Keratinocyte (primary cell): Measurements from ENCODE around the gene GNPTG. TPM values are rescaled to one million over a fixed set of nuclear protein-coding genes. Genes with fewer than 3 reads are reported as not detected.

ENCODE experiments used
- DNase-seq: peaks from one replicate; pipeline ENCODE4 v3.0.0-alpha.2; 2011; ENCODE audit warnings: low read depth, missing footprints, low spot score
- FAIRE-seq: peaks from 2 replicates; lab custom pipeline; 2011; peaks lifted over from hg19 to GRCh38; lab: Jason Lieb, UNC
- H2AFZ ChIP-seq: 2 replicates; pipeline ENCODE4 v1.6.0; 2012; ENCODE audit warnings: low read length, control low read depth, inconsistent platforms; ENCODE audit not compliant: control insufficient read depth
- H3K27ac ChIP-seq: 2 replicates; pipeline ENCODE4 v1.5.1; 2011; ENCODE audit warnings: low read length; ENCODE audit not compliant: control insufficient read depth, insufficient read depth
- H3K27me3 ChIP-seq: 3 replicates; pipeline ENCODE4 v1.6.0; 2011; ENCODE audit warnings: low read length; ENCODE audit not compliant: control insufficient read depth, insufficient read depth; ENCODE audit errors: extremely low read depth
- H3K36me3 ChIP-seq, 2 experiments: 2 replicates in 1 of 2; 3 replicates in 1 of 2; pipeline ENCODE4 v1.5.1; 2011; ENCODE audit warnings: low read length in 2 of 2, mild to moderate bottlenecking in 1 of 2; ENCODE audit not compliant: control insufficient read depth in 2 of 2, insufficient read depth in 2 of 2; ENCODE audit errors: extremely low read depth in 1 of 2
- H3K4me1 ChIP-seq: 3 replicates; pipeline ENCODE4 v1.5.1; 2011; ENCODE audit warnings: low read length; ENCODE audit not compliant: control insufficient read depth, insufficient read depth; ENCODE audit errors: extremely low read depth
- H3K4me2 ChIP-seq: 3 replicates; pipeline ENCODE4 v1.6.0; 2011; ENCODE audit warnings: low read depth, low read length; ENCODE audit not compliant: control insufficient read depth, insufficient read depth; ENCODE audit errors: extremely low read depth
- H3K4me3 ChIP-seq, 3 experiments: fragments of 200-600 bp in 1 of 3; sonication (generic) in 1 of 3; 2 replicates in 2 of 3; 3 replicates in 1 of 3; pipeline ENCODE4 v1.5.1; 2011 to 2016; ENCODE audit warnings: low read length in 3 of 3, mild to moderate bottlenecking in 3 of 3, control low read depth in 2 of 3, inconsistent platforms in 1 of 3, low read depth in 1 of 3, mixed read lengths in 1 of 3, mixed run types in 1 of 3, moderate library complexity in 1 of 3; ENCODE audit not compliant: control insufficient read depth in 2 of 3, insufficient read depth in 2 of 3; ENCODE audit errors: extremely low read depth in 1 of 3
- H3K79me2 ChIP-seq: 2 replicates; pipeline ENCODE4 v1.6.0; 2012; ENCODE audit warnings: low read length; ENCODE audit not compliant: control insufficient read depth, insufficient read depth
- H3K9ac ChIP-seq: 3 replicates; pipeline ENCODE4 v1.6.0; 2011; ENCODE audit warnings: low read length; ENCODE audit not compliant: control insufficient read depth, insufficient read depth; ENCODE audit errors: extremely low read depth
- H3K9me1 ChIP-seq: 3 replicates; pipeline ENCODE4 v1.6.0; 2011; ENCODE audit warnings: low read length; ENCODE audit not compliant: control insufficient read depth, insufficient read depth; ENCODE audit errors: extremely low read depth
- H3K9me3 ChIP-seq: 2 replicates; pipeline ENCODE4 v1.5.1; 2012; ENCODE audit warnings: low read depth, low read length; ENCODE audit not compliant: control insufficient read depth
- H4K20me1 ChIP-seq: 3 replicates; pipeline ENCODE4 v1.6.0; 2011; ENCODE audit warnings: low read length; ENCODE audit not compliant: control insufficient read depth, insufficient read depth; ENCODE audit errors: extremely low read depth
- CTCF ChIP-seq, 3 experiments: IDR thresholded peaks in 1 of 3; conservative IDR thresholded peaks in 1 of 3; optimal IDR thresholded peaks in 1 of 3; 2 replicates in 2 of 3; 3 replicates in 1 of 3; pipeline versions ENCODE3 to v1.5.1; 2011; ENCODE audit warnings: low read length in 3 of 3, mild to moderate bottlenecking in 3 of 3, moderate library complexity in 2 of 3, control low read depth in 1 of 3, inconsistent platforms in 1 of 3; ENCODE audit not compliant: insufficient read depth in 2 of 3; ENCODE audit errors: extremely low read depth in 1 of 3
- EZH2 ChIP-seq: IDR thresholded peaks from one replicate; pipeline ENCODE4 v1.6.1; 2012; ENCODE audit warnings: inconsistent platforms, mild to moderate bottlenecking, low read length, moderate library complexity
- dilution Hi-C: fragments of 300-500 bp; cut with MboI; formaldehyde crosslinking; loops from one replicate; pipeline ENCODE4 v1.7.0; 2020; ENCODE audit warnings: low sequenced_read_pairs; ENCODE audit not compliant: extremely low pct_ligation_motif_present
- polyA plus RNA-seq, 5 experiments: library from polyadenylated mRNA; depleted of rRNA in 3 of 5; stranded (reverse) in 3 of 5; stranded (forward) in 1 of 5; unstranded in 1 of 5; fragments of >200 nt; gene quantifications; 1 replicate in 1 of 5; 2 replicates in 3 of 5; 3 replicates in 1 of 5; pipeline versions ENCODE4 v1.2.1 to v1.2.3, GENCODE V29; 2011 to 2012; ENCODE audit warnings: missing spikeins in 2 of 5, low read depth in 1 of 5, low replicate concordance in 1 of 5

The GNPTG gene
- polyA plus RNA-seq, 1 donor (not counting 4 experiments of a cell fraction or from before 2014, with no cell fraction given), result 30.9 TPM

- dilution Hi-C loops, result no loop called here
- H2AFZ ChIP-seq, result no peak overlapping the region
- peaks cover 7% of the 10 kb centered on the region for H3K4me1 ChIP-seq
- FAIRE-seq, result no peak
- no peaks in the 10 kb centered on the region for H3K9me3 ChIP-seq
- no peaks in the 10 kb centered on the region for H3K36me3 ChIP-seq
- no peak for DNase-seq
- H3K9me1 ChIP-seq, result no peaks in the 10 kb centered on the region
- H3K27ac ChIP-seq, result no peak overlapping the region
- H3K4me3 ChIP-seq, result no peak overlapping the region
- peak overlapping the region; percentile 85 for H3K9ac ChIP-seq
- H3K79me2 ChIP-seq, result no peaks in the 10 kb centered on the region
- no peaks in the 10 kb centered on the region for H4K20me1 ChIP-seq
- TF ChIP-seq CTCF (optimal IDR thresholded peaks at IDR 0.05 in 1 of 3, IDR thresholded peaks at IDR 0.05 in 1 of 3, conservative IDR thresholded peaks at IDR 0.05 in 1 of 3; ENCODE audit: extremely low read depth in 1 of 3, insufficient read depth in 2 of 3, low read length in 3 of 3), result no peak
- TF ChIP-seq EZH2, result no peak
- H3K27me3 ChIP-seq, result no peaks in the 10 kb centered on the region
- peak overlapping the region; percentile 79 for H3K4me2 ChIP-seq
Measured at GRCh38 chr16:1378087-1378803, 26.5 kb downstream of the GNPTG start.

- H2AFZ ChIP-seq, result peak overlapping the region; percentile 40
- peak; percentile 65 for FAIRE-seq
Measured at GRCh38 chr16:1378804-1379303, 27.1 kb downstream of the GNPTG start.

More at GRCh38 chr16:1378804-1379303, 27.1 kb downstream of the GNPTG start:
- H3K4me2 ChIP-seq, result peak overlapping the region; percentile 79
- TF ChIP-seq EZH2 (no peak), CTCF (optimal IDR thresholded peaks at IDR 0.05 in 1 of 3, IDR thresholded peaks at IDR 0.05 in 1 of 3, conservative IDR thresholded peaks at IDR 0.05 in 1 of 3; ENCODE audit: extremely low read depth in 1 of 3, insufficient read depth in 2 of 3, low read length in 3 of 3) (no peak)
- no peaks in the 10 kb centered on the region for H3K79me2 ChIP-seq
- H3K27me3 ChIP-seq, result no peaks in the 10 kb centered on the region
- peak overlapping the region; percentile 85 for H3K9ac ChIP-seq
- no peaks in the 10 kb centered on the region for H3K9me1 ChIP-seq
- peak overlapping the region; percentile 64 for H3K27ac ChIP-seq
- no peaks in the 10 kb centered on the region for H3K36me3 ChIP-seq
- peak overlapping the region; percentile 45 to 68 (median 57) for H3K4me3 ChIP-seq
- H3K9me3 ChIP-seq, result no peaks in the 10 kb centered on the region
- dilution Hi-C loops, result no loop called here
- H4K20me1 ChIP-seq, result no peaks in the 10 kb centered on the region
- peak; percentile 13 for DNase-seq
- H3K4me1 ChIP-seq, result peaks cover 7% of the 10 kb centered on the region
